Measurements from ENCODE around the gene CLCN4. TPM values are rescaled to one million over a fixed set of nuclear protein-coding genes. Genes with fewer than 3 reads are reported as not detected.

Gene CLCN4
- total RNA-seq, 1 experiment from 2014 or later = 10.0 TPM

DNA sequence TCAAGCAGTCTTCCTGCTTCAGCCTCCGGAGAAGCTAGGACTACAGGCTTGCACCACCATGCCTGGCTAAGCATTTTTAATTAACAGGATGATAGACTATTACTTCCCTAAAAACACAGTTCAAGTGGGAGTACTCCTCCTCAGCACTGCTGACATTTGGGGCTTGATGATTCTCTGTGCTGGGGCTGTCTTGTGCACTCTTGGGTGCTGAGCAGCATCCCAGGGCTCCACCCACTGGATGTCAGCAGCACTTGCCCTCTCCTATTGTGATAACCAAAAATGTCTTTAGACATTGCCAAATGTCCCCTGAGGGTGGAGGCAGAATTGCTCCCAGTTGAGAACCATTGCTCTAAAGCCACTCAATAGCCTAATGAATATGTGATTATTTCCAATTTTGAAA, 60.4 kb downstream of the CLCN4 start:
- Mint-ChIP-seq H3K4me1 (ENCODE audit: low read depth, unreplicated experiment) (no peaks in the 10 kb centered on the region), H3K36me3 (ENCODE audit: insufficient read depth, unreplicated experiment) (peaks cover 6% of the 10 kb centered on the region), H3K4me3 (ENCODE audit: unreplicated experiment) (no peak overlapping the region), H3K27ac (ENCODE audit: unreplicated experiment) (no peak overlapping the region), H3K27me3 (ENCODE audit: insufficient read depth, unreplicated experiment) (no peaks in the 10 kb centered on the region), H3K9me3 (ENCODE audit: unreplicated experiment) (no peaks in the 10 kb centered on the region)
- peak in 1 of 2 experiments; percentile 13 for DNase-seq
- TF ChIP-seq CTCF (IDR thresholded peaks at IDR 0.05; ENCODE audit: insufficient read depth in 1 of 2, low read depth in 1 of 2, low read length in 1 of 2, severe bottlenecking in 1 of 2, unreplicated experiment in 1 of 2) = peak in 1 of 2 experiments; percentile 10
- intact Hi-C loops (cut with micrococcal nuclease; ENCODE audit: unreplicated experiment) = no loop called here
- Histone ChIP-seq H3K36me3 (ENCODE audit: control insufficient read depth, insufficient read depth, low read length) (no peaks in the 10 kb centered on the region), H3K9me3 (no peaks in the 10 kb centered on the region), H3K4me1 (no peaks in the 10 kb centered on the region), H3K27me3 (replicated peaks; ENCODE audit: control insufficient read depth, insufficient read depth, low read length) (no peaks in the 10 kb centered on the region), H3K4me3 (ENCODE audit: low read depth, low read length) (no peak overlapping the region)
- BruUV-seq (replicated peaks) = no TSS peak
- ChIA-PET POLR2A (no interaction called here), CTCF (no interaction called here)

- POLR2A ChIA-PET = interaction anchor here (1.1 kb wide), 1 partner anchor 399 kb away, joined by 3 read pairs; the partner anchor contains the start of gene MID1
- intact Hi-C loops (cut with micrococcal nuclease; ENCODE audit: unreplicated experiment) = no loop called here
- no peaks in the 10 kb centered on the region for H3K27me3 Mint-ChIP-seq (ENCODE audit: insufficient read depth, unreplicated experiment)
Observed at GRCh38 chrX:10221651-10222050, 64.9 kb downstream of the CLCN4 start.

DNA sequence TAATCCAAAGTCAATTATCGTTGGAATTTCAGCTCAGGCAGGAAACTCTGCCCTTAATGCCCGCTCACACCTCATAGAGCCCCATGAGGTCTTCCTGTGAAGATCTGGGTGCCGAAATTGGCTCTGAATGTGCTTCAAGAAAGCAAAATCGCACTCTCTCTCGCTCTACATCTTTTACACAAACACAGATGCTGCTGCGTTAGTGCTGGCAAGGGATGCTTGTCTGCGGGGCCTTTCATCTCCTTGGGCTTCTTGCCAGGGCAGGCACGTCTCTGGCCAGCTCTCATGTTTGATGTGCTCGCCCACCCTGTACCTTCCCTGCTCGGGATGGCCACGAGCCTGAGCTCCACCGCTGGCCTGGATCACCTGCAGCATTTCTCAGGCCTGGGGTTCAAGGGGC, 66.5 kb downstream of the CLCN4 start:
- H3K36me3 Mint-ChIP-seq (ENCODE audit: insufficient read depth, unreplicated experiment) = peaks cover 6% of the 10 kb centered on the region
- TF ChIP-seq CTCF (IDR thresholded peaks at IDR 0.05; ENCODE audit: insufficient read depth in 1 of 2, low read depth in 1 of 2, low read length in 1 of 2, severe bottlenecking in 1 of 2, unreplicated experiment in 1 of 2) = no peak
- H3K4me1 Mint-ChIP-seq (ENCODE audit: low read depth, unreplicated experiment) = no peaks in the 10 kb centered on the region
- intact Hi-C loops (cut with micrococcal nuclease; ENCODE audit: unreplicated experiment) = no loop called here
- no peaks in the 10 kb centered on the region for H3K9me3 Mint-ChIP-seq (ENCODE audit: unreplicated experiment)
- H3K27me3 Mint-ChIP-seq (ENCODE audit: insufficient read depth, unreplicated experiment) = no peaks in the 10 kb centered on the region
- Histone ChIP-seq H3K27me3 (replicated peaks; ENCODE audit: control insufficient read depth, insufficient read depth, low read length) (no peaks in the 10 kb centered on the region), H3K9me3 (no peaks in the 10 kb centered on the region), H3K4me3 (ENCODE audit: low read depth, low read length) (no peak overlapping the region), H3K36me3 (ENCODE audit: control insufficient read depth, insufficient read depth, low read length) (no peaks in the 10 kb centered on the region), H3K4me1 (no peaks in the 10 kb centered on the region)
- ChIA-PET CTCF (no interaction called here), POLR2A (no interaction called here)
- no TSS peak for BruUV-seq (replicated peaks)
- H3K4me3 Mint-ChIP-seq (ENCODE audit: unreplicated experiment) = no peak overlapping the region
- no peak for DNase-seq
- H3K27ac Mint-ChIP-seq (ENCODE audit: unreplicated experiment) = no peak overlapping the region

More at GRCh38 chrX:10221651-10222050, 64.9 kb downstream of the CLCN4 start:
- Histone ChIP-seq H3K4me3 (ENCODE audit: low read depth, low read length) (no peak overlapping the region), H3K9me3 (no peaks in the 10 kb centered on the region), H3K27me3 (replicated peaks; ENCODE audit: control insufficient read depth, insufficient read depth, low read length) (no peaks in the 10 kb centered on the region), H3K36me3 (ENCODE audit: control insufficient read depth, insufficient read depth, low read length) (no peaks in the 10 kb centered on the region), H3K4me1 (no peaks in the 10 kb centered on the region)
- Mint-ChIP-seq H3K9me3 (ENCODE audit: unreplicated experiment) (no peaks in the 10 kb centered on the region), H3K4me3 (ENCODE audit: unreplicated experiment) (no peak overlapping the region), H3K36me3 (ENCODE audit: insufficient read depth, unreplicated experiment) (peaks cover 6% of the 10 kb centered on the region), H3K27ac (ENCODE audit: unreplicated experiment) (no peak overlapping the region), H3K4me1 (ENCODE audit: low read depth, unreplicated experiment) (no peaks in the 10 kb centered on the region)
- CTCF ChIA-PET = no interaction called here
- DNase-seq = no peak
- TF ChIP-seq CTCF (IDR thresholded peaks at IDR 0.05; ENCODE audit: insufficient read depth in 1 of 2, low read depth in 1 of 2, low read length in 1 of 2, severe bottlenecking in 1 of 2, unreplicated experiment in 1 of 2) = no peak
- BruUV-seq (replicated peaks) = no TSS peak

Measured in Caco-2 (cell line).